K562 (cell line): ENCODE measurements around the gene KIF5A. TPM values are rescaled to one million over a fixed set of nuclear protein-coding genes. Genes with fewer than 3 reads are reported as not detected.
A peak's percentile ranks its signal among the peaks of the same experiment; 100 is the strongest.

Experiments
- ATAC-seq: fragments of 200-7000 bp; cut with Tn5 transposase; 3 replicates; pipeline ENCODE4 v1.9.1; 2020; ENCODE audit warnings: moderate library complexity
- BruUV-seq: library from RNA; stranded (reverse); fragments of 400-500 nt; replicated peaks from 2 replicates; lab custom pipeline; 2021; lab: Mats Ljungman, UMichigan
- CTCF ChIA-PET: fragments of 300-600 bp; formaldehyde crosslinking; extraction: SDS; loops from one replicate; lab custom pipeline; 2021; ENCODE audit warnings: low intra/inter-chr PET ratio; lab: Yijun Ruan, JAX
- POLR2A ChIA-PET: fragments of 300-600, 350-650 bp; sonication (Branson Sonifier 250); formaldehyde crosslinking; extraction: SDS; loops from one replicate; lab custom pipeline; 2021; ENCODE audit warnings: antibody characterized with exemption, inconsistent platforms; lab: Yijun Ruan, JAX
- DNase-seq, 4 experiments: peaks; one replicate each; pipeline versions ENCODE4 v3.0.0 to v3.0.0-alpha.2; 2011 to 2018; ENCODE audit warnings: low spot score in 3 of 4, mixed read lengths in 3 of 4; ENCODE audit errors: extremely low read depth in 1 of 4
- FAIRE-seq: peaks from 2 replicates; lab custom pipeline; 2011; peaks lifted over from hg19 to GRCh38; lab: Jason Lieb, UNC
- H2AFZ ChIP-seq: 2 replicates; pipeline ENCODE4 v1.6.0; 2011; ENCODE audit warnings: low read depth, low read length, control low read depth, inconsistent platforms
- H3K27ac ChIP-seq: fragments of 200-600 bp; 3 replicates; pipeline ENCODE4 v1.8.0; 2011; ENCODE audit warnings: low read depth, mild to moderate bottlenecking, control low read depth, inconsistent platforms, low read length, moderate library complexity, mixed read lengths; ENCODE audit errors: extremely low read depth
- H3K27me3 ChIP-seq, 2 experiments: fragments of 300-600 bp in 1 of 2; 2 replicates in 1 of 2; 3 replicates in 1 of 2; pipeline versions ENCODE4 v1.6.0 to v1.8.0; 2011; ENCODE audit warnings: inconsistent platforms in 2 of 2, low read length in 2 of 2, mild to moderate bottlenecking in 1 of 2, mixed read lengths in 1 of 2, moderate library complexity in 1 of 2; ENCODE audit not compliant: control insufficient read depth in 2 of 2, insufficient read depth in 2 of 2
- H3K36me3 ChIP-seq: fragments of 300-600 bp; 3 replicates; pipeline ENCODE4 v1.8.0; 2011; ENCODE audit warnings: mild to moderate bottlenecking, low read length, inconsistent platforms; ENCODE audit not compliant: control insufficient read depth, insufficient read depth
- H3K4me1 ChIP-seq, 2 experiments: fragments of 200-600 bp in 1 of 2; replicated peaks in 1 of 2; 2 replicates in 1 of 2; 3 replicates in 1 of 2; pipeline versions ENCODE4 v1.5.1 to v1.8.0; 2011; ENCODE audit warnings: inconsistent platforms in 2 of 2, low read length in 2 of 2, mild to moderate bottlenecking in 1 of 2, mixed read lengths in 1 of 2, moderate library complexity in 1 of 2; ENCODE audit not compliant: control insufficient read depth in 2 of 2, insufficient read depth in 2 of 2
- H3K4me2 ChIP-seq: 2 replicates; pipeline ENCODE4 v1.6.1; 2011; ENCODE audit warnings: low read length, control low read depth, inconsistent platforms, mixed read lengths; ENCODE audit not compliant: insufficient read depth
- H3K4me3 ChIP-seq: fragments of 200-600 bp; sonication (generic), shearing (Covaris generic); 2 replicates; pipeline ENCODE4 v1.5.1; 2016; ENCODE audit warnings: control low read depth, inconsistent platforms
- H3K79me2 ChIP-seq: fragments of 200-600 bp; 3 replicates; pipeline ENCODE4 v1.8.0; 2011; ENCODE audit warnings: low read length, inconsistent platforms; ENCODE audit not compliant: control insufficient read depth, insufficient read depth
- H3K9ac ChIP-seq, 2 experiments: 2 replicates each; pipeline versions ENCODE4 v1.6.0 to v1.6.1; 2011; ENCODE audit warnings: low read depth in 2 of 2, low read length in 2 of 2, control low read depth in 1 of 2, inconsistent platforms in 1 of 2, mild to moderate bottlenecking in 1 of 2, mixed read lengths in 1 of 2; ENCODE audit not compliant: insufficient read depth in 1 of 2
- H3K9me1 ChIP-seq: one replicate; pipeline ENCODE4 v1.6.0; 2011; ENCODE audit warnings: inconsistent platforms, mild to moderate bottlenecking, low read length, moderate library complexity; ENCODE audit not compliant: control insufficient read depth, insufficient read depth
- H3K9me3 ChIP-seq: replicated peaks from 2 replicates; pipeline ENCODE4 v1.5.1; 2011; ENCODE audit warnings: low read depth, low read length, inconsistent platforms; ENCODE audit not compliant: control insufficient read depth, insufficient read depth
- H4K20me1 ChIP-seq: replicated peaks from 2 replicates; pipeline ENCODE4 v1.6.1; 2011; ENCODE audit warnings: low read length, inconsistent platforms, mixed read lengths; ENCODE audit not compliant: control insufficient read depth, insufficient read depth
- HMGXB4 ChIP-seq: sonication (generic); formaldehyde crosslinking; IDR thresholded peaks from 2 replicates; pipeline ENCODE4 v1.8.1; 2023; ENCODE audit warnings: mild to moderate bottlenecking, missing genetic modification reagents
- PRDM10 ChIP-seq: fragments of 450-650 bp; IDR thresholded peaks from 2 replicates; pipeline ENCODE4 v1.6.1; 2018; ENCODE audit not compliant: partially characterized antibody
- RBM15 ChIP-seq: fragments of 200-400 bp; formaldehyde crosslinking; IDR thresholded peaks from 2 replicates; pipeline ENCODE4 v1.6.1; 2018; ENCODE audit warnings: mild to moderate bottlenecking, low read length, moderate library complexity; ENCODE audit not compliant: insufficient read depth
- TCFL5 ChIP-seq: fragments of 250-450 bp; sonication (Bioruptor Pico); conservative IDR thresholded peaks from 2 replicates; pipeline ENCODE4 v1.6.1; 2021; ENCODE audit warnings: mild to moderate bottlenecking, moderate library complexity, matching md5 sums
- WGBS: fragments of 100-300 bp; shearing (Covaris generic); methylation state at CpG from one replicate; pipeline ENCODE4 v1.1.6; 2016; ENCODE audit warnings: low coverage, mixed read lengths; ENCODE audit not compliant: insufficient coverage; ENCODE audit errors: missing lambda C conversion rate; 5-methylcytosine and 5-hydroxymethylcytosine counted together
- in situ Hi-C: fragments of 300-500 bp; cut with MboI; formaldehyde crosslinking; loops from 4 replicates; pipeline ENCODE4 v1.15.0; 2018; ENCODE audit warnings: inconsistent platforms, mixed read lengths
- intact Hi-C: fragments of 100-400 bp; cut with micrococcal nuclease; formaldehyde crosslinking; loops from 2 replicates; pipeline ENCODE4 v1.14.2; 2022
- polyA plus RNA-seq, 8 experiments: library from polyadenylated mRNA; depleted of rRNA in 4 of 8; stranded (reverse) in 5 of 8; unstranded in 3 of 8; fragments of >200 nt; fragmentation: Nextera tagmentation in 2 of 8; fragmentation: Illumina TruSeq in 1 of 8; extraction: Ambion mirVana in 2 of 8; extraction: Trizol in 1 of 8; gene quantifications; 2 replicates each; pipeline versions ENCODE4 v1.2.1 to v1.2.3, GENCODE V29; 2011 to 2014; ENCODE audit warnings: inconsistent platforms in 1 of 8, missing spikeins in 1 of 8
- total RNA-seq, 7 experiments: library from RNA; depleted of rRNA in 6 of 7; stranded (reverse); fragments of >200 nt in 6 of 7; fragmentation: Illumina TruSeq in 2 of 7; extraction: Trizol in 2 of 7; gene quantifications; 2 replicates each; pipeline versions ENCODE4 v1.2.1 to v1.2.3, GENCODE V29; 2011 to 2021; ENCODE audit warnings: low replicate concordance in 1 of 7
- TF ChIP-seq, protein P1 (sequence below), 2 experiments: fragments of 450-650 bp; formaldehyde crosslinking in 1 of 2; IDR thresholded peaks; 2 replicates each; pipeline versions ENCODE4 v1.4.0 to v1.6.1; 2014 to 2020; ENCODE audit warnings: mild to moderate bottlenecking in 2 of 2, borderline replicate concordance in 1 of 2, low read depth in 1 of 2

The KIF5A gene
- total and polyA plus RNA-seq, 9 of the 15 experiments (the other 6 are each of a cell fraction or from before 2014, with no cell fraction given): 3.4 to 17.7 (median 8.0) TPM

DNA sequence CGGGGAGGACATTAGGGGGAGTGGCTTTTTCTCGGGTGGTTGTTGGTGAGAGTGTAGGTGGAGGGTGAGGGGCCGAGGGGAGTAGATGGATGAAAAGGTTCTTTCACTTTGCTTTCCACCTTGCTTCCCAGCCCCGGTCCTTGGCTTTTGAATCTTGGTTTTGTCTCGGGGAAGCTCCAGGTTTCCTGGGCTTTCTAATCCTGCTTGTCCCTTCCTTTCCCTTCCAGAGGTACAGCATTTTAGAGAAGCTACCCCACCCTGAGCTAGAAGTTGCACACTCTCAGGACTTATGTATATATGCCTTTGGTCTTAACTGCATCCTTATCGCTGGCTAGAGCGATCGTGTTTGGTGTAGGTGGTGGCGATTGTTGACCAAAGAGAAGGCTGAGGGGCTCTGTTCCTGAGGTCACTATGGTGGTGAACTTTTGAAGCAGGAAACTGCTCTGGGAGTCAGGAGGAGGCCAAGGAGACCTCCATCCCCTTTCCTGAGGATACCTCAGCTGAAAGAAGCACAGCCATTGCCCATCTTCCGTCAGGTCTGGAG lies 42.0 kb downstream of the KIF5A start:
- 5% methylated on average over 10 of the region's 10 CpGs for WGBS
- POLR2A ChIA-PET: interaction anchor here (0.5 to 4.2 kb wide), 15 partner anchors 8 to 346 kb away, joined by 3 to 20 read pairs (median 5); partner anchors contain the start of genes DDIT3 and TSPAN31
- TF ChIP-seq, protein P1, sequence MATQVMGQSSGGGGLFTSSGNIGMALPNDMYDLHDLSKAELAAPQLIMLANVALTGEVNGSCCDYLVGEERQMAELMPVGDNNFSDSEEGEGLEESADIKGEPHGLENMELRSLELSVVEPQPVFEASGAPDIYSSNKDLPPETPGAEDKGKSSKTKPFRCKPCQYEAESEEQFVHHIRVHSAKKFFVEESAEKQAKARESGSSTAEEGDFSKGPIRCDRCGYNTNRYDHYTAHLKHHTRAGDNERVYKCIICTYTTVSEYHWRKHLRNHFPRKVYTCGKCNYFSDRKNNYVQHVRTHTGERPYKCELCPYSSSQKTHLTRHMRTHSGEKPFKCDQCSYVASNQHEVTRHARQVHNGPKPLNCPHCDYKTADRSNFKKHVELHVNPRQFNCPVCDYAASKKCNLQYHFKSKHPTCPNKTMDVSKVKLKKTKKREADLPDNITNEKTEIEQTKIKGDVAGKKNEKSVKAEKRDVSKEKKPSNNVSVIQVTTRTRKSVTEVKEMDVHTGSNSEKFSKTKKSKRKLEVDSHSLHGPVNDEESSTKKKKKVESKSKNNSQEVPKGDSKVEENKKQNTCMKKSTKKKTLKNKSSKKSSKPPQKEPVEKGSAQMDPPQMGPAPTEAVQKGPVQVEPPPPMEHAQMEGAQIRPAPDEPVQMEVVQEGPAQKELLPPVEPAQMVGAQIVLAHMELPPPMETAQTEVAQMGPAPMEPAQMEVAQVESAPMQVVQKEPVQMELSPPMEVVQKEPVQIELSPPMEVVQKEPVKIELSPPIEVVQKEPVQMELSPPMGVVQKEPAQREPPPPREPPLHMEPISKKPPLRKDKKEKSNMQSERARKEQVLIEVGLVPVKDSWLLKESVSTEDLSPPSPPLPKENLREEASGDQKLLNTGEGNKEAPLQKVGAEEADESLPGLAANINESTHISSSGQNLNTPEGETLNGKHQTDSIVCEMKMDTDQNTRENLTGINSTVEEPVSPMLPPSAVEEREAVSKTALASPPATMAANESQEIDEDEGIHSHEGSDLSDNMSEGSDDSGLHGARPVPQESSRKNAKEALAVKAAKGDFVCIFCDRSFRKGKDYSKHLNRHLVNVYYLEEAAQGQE (IDR thresholded peaks at IDR 0.05; ENCODE audit: borderline replicate concordance): 0 out of 2 replicates have a peak, but pooled peaks have one; percentile 52
- TF ChIP-seq, protein P1 (CRISPR knock-in tag; IDR thresholded peaks at IDR 0.05; ENCODE audit: low read depth): no peak
- TF ChIP-seq PRDM10: peak; percentile 82
- TF ChIP-seq HMGXB4 (CRISPR knock-in tag): no peak
- TF ChIP-seq RBM15: no peak
- no peak for TF ChIP-seq TCFL5 (CRISPR knock-in tag)

More for the DNA sequence above, 42.0 kb downstream of the KIF5A start:
- H3K79me2 ChIP-seq: peaks cover 27% of the 10 kb centered on the region
- FAIRE-seq (peak; percentile 51), DNase-seq (peak; percentile 20 to 54 (median 46)), ATAC-seq (peak; percentile 14)
- peak overlapping the region; percentile 97; the same call in 1 of the 2 replicates for H2AFZ ChIP-seq
- BruUV-seq: no TSS peak
- H3K9me1 ChIP-seq: no peaks in the 10 kb centered on the region
- H3K4me1 ChIP-seq: peaks cover 22 to 23% of the 10 kb centered on the region in 2 experiments
- H3K27ac ChIP-seq: peak overlapping the region; percentile 84; the same call in 2 of the 3 replicates
- H3K4me2 ChIP-seq: peak overlapping the region; percentile 77
- H3K27me3 ChIP-seq: no peaks in the 10 kb centered on the region
- CTCF ChIA-PET: interaction anchor here (1.2 kb wide), 1 partner anchor 102 kb away, joined by 3 read pairs; the partner anchor contains the start of gene OS9
- H3K9ac ChIP-seq: peak overlapping the region; percentile 81 to 98
- in situ Hi-C loops: no loop called here
- no peaks in the 10 kb centered on the region for H4K20me1 ChIP-seq
- intact Hi-C loops: no loop called here
- H3K4me3 ChIP-seq: peak overlapping the region; percentile 72
- no peaks in the 10 kb centered on the region for H3K9me3 ChIP-seq
- H3K36me3 ChIP-seq: peaks cover 31% of the 10 kb centered on the region; the same call in 2 of the 3 replicates
